GM19351 (cell line): ENCODE results near the gene HOXA10.
A peak's percentile ranks its signal among the peaks of the same experiment; 100 is the strongest.

Experiments used
- ATAC-seq: cut with Tn5 transposase; IDR thresholded peaks from one replicate; pipeline ENCODE4 v1.9.1; 2021; ENCODE audit warnings: mild to moderate bottlenecking, moderate library complexity; ENCODE audit not compliant: unreplicated experiment

Gene HOXA10

DNA sequence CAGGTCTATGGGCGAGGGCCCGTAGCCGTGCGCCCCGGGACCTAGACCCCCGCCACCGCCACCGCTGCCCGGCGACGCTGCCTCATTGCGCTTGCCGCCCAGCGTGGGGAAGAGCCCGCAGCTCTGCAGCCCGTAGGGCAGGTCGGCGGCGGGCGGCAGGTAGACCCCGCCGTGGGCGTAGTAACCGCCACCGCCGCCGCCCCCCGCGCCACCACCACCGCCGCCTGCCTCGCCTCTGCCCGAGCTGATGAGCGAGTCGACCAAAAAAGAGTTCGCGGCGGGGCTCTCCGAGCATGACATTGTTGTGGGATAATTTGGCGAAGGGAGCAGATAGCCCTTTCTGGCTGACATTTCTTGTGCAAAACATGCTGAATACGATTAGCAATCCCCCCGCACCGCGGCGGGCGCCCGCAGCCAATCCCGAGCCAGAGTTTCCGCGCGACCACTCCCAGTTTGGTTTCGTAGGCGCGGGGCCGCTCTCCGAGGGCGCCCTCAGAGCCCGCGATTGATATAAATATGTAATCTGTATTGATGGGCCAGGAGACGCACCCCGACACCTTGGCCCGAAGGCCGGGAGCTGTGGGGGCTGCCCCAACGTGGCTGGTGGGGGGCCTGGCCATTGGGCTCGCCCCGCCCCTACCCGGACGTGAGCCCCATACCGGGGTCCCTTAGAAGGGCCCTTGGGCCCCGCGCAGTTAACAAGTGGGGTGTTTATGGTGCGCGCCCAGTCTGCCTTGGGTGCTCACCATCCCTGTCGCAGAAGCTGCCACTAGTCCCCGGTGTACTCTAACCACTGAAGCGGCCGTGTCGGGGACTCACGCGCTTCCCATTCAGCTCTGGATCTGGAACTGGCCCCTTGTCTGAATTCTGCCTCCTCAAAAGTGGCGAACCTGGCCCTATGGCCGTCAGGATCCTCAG, at the start of gene HOXA10:
TSS of gene HOXA10 (minus strand) at position 365 of the 918 bp plus-strand sequence. CDS start at position 351, 14 bp downstream.
- ATAC-seq, result no peak

GRCh38 chr7:27221201-27221797, 47.2 kb upstream of the HOXA10 start:
- peak; percentile 56 for ATAC-seq

DNA sequence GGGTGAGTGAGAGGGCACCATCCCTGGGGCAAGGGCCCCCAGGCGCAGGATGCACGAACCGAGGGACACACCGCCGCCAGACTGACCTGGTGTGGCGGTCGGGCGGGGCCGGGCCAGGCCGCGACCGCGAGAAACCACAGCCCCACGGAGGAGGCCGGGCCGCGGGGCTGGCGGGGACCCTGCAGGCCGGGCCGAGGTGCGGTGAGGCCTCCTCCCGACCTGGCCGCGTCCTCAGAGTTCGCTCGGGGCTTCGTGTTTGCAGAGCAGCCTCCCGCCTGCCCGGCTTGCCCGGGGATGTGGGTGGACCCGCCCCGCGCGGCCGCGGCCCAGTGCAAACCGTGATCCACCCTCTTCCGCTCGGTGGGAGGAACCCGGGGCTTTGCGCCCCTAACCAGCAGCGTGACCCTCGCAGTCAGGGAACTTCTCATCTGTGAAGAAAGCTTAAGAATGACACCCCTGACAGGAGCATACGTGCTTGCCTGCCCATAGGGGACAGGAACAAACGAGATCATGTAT, 46.4 kb upstream of the HOXA10 start:
- ATAC-seq, result no peak

- ATAC-seq, result no peak
Observed at GRCh38 chr7:27219821-27220220, 45.7 kb upstream of the HOXA10 start.

DNA sequence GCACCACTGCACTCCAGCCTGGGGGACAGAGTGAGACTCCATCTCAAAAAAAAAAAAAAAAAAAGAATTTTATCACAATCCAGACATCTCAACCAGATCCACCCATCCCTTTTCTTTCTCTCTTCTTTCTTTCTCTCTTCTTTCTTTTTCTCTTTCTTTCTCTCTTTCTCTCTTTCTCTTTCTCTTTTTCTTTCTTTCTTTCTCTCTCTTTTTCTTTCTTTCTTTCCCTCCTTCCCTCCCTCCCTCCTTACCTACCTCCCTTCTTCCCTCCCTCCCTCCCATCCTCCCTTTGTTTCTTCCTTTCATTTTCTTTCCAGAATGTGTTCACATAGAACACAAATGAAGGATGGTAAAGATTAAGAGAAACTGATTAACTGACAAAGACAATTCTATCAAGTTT, 43.8 kb upstream of the HOXA10 start:
- ATAC-seq, result no peak

GRCh38 chr7:27215356-27215755, 41.2 kb upstream of the HOXA10 start:
- no peak for ATAC-seq

- no peak for ATAC-seq
Observed at GRCh38 chr7:27214239-27214950, 40.3 kb upstream of the HOXA10 start.

DNA sequence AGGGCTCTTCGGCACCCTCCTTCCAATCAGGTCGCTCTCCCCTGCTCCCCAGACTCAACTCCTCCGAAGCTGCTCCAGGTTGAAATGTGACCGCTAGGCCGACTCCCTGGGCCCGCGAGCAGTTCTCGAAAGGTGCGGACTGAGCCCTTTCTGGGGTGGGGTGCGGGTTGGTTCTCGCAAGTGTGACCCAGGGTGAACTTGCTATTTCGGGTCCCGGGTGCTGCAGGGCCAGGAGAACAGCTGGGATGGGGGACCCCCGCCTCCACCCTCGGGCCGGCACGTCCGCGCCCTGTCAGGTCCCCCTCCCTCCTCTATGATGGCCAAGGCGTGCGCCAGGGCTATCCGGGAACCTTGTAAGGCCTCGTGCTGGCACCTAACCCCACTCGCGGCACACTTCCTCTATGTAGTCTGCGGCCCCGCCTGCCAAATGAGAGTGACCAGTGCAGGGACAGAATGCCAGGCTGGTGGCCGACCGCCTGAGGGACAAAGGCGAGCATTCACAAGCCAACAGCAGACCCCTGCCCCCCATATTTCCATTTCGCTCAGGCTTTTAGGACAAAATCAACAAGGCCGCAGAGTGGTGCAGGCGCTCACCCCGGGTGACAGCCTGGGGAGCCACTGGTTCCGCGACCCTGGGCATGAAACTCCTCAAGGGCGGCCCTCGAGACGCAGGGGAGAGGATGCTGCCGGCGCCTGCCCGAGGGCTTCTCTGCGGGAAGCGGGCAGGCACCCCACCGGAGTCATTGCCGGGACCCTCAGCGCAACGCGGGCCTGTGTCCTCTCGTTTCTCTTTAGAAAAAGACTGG, 39.5 kb upstream of the HOXA10 start:
- no peak for ATAC-seq

GRCh38 chr7:27212497-27213432, 38.6 kb upstream of the HOXA10 start:
- no peak for ATAC-seq

DNA sequence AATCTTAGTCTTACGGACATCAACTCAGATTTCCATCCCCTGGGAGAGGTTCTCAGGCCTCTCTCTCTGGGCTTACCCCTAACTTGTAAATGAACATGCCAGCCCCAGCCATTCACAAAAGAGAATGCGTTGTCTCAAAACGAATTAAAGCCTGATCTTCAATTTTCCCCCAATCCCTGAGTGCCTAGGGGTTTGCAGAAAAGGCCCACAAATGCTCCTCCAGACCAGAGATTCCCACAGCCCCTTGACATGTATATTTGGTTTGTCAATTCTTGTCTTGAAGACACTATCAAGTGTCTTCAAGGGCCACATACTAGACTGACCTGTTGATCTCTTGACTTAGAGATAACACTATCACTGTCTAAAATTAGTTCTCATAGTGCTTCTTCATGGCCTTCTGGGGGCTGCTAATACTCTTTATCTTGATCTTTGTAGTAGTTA, 37.7 kb upstream of the HOXA10 start:
- no peak for ATAC-seq

GRCh38 chr7:27211084-27211446, 36.9 kb upstream of the HOXA10 start:
- ATAC-seq, result no peak

DNA sequence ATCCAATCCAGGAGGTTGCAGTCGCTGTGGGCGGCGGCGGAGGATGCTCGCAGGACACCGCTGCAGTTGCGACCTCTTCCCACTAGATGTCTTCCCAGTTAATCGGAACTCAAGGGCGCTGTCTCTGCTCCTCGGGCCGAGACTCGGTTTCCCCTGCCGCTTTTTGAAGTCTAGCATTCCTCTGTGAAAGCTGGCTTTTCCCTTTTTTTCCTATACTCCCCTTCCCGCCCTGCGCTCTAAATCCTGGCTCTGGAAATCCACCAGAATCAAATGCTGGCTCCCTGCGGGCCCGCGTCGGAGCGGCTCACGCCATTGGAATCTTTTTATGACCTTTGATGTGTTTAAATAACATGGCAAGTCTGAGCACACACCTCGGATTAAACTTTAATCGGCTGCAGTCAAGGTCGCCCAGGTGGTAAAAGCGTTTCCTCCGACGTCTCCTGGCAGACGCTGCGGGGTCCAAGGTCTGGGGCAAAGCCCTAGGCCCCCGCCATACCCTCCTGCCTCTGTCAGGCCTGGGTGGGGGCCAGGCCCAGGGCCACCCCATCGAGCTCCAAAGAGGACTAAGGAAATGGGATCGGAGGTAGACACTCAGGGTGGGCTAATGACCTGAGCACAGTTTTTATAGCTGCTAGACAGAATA, 36.4 kb upstream of the HOXA10 start:
- ATAC-seq, result no peak

DNA sequence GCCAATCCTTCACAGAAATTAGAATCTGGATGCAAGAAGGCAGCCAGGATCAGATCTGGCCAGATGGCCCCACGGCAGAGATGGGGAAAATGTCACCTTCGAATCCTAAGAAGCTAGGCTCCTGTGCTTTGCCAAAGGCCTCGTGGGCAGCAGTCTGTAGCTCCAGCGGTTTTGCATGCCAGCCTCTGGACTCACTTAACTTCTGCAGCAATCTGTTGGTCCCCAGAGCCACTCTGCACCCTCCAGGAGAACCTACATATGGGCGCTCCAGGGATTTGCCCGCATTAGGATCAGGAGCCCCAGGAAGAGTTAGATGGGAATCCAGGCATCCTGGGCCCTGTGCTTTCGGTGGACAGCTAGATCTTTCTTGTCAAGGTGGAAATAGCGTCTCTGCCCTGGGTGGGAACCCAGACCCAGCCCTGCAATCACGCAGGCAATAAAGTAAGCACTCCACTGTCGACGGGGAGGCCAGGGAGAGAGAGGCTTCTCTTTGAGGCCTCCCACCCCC, 35.9 kb upstream of the HOXA10 start:
- ATAC-seq, result no peak

GRCh38 chr7:27208998-27209397, 34.9 kb upstream of the HOXA10 start:
- ATAC-seq, result no peak

DNA sequence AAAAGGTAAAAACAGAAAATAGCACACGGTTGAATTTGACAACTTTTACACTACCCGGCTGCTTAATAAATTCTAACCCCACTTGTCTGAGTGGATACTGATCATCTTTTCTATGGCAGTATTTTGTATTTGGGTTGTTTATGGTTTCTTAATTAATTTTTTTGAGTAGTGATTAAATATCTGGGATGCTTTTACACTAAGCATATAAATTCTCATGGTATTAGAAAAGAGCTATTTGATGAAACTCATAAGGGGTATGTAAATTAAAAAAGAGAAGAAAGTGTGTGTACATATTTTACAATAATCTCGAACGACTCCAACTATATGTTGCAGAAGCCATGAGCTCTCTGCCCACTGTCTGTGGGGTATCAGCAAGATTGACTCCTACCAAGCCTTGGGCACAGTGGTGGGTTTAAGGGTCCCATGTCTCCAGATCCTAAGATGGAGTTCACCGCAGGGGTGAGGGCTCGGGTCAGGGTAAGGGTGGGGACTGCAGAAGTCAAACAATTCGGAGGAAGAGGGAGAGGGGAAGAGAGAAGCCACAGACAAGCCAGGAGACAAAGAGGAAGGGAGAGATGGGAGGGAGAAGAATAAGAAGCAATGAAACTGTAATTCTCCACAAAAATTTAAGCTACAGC, 33.3 kb upstream of the HOXA10 start:
- ATAC-seq, result no peak

GRCh38 chr7:27205325-27206280, 31.5 kb upstream of the HOXA10 start:
- no peak for ATAC-seq

DNA sequence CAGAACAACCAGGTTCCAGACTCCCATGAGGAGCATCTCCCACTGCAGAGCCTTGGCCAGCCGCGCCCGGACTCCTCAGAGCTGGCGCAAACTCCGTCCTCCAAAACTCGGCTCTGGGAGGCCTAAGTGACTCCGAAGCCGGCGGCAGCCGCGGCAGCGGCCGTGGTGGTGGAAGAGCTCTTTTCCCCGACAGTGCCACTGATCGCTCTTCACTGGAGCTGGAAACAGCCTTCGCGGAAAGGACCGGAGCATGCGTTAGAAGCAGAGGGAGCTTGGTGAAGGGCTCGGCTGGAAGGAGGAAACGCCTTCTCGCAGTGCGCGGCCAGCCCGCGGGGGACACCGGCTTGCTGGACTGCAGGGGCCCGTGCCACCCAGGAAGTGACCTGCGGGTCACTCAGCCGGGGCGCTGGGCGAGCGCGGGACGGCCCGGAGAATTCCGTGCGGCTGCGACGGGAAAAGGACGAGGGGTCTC, 30.8 kb upstream of the HOXA10 start:
- ATAC-seq, result no peak
